Keratinocyte (primary cell): ENCODE results near the gene TPPP2. TPM values are rescaled to one million over a fixed set of nuclear protein-coding genes. Genes with fewer than 3 reads are reported as not detected.

ENCODE experiments used
- DNase-seq: peaks from one replicate; pipeline ENCODE4 v3.0.0-alpha.2; 2011; ENCODE audit warnings: low read depth, missing footprints, low spot score
- FAIRE-seq: peaks from 2 replicates; lab custom pipeline; 2011; peaks lifted over from hg19 to GRCh38; lab: Jason Lieb, UNC
- H2AFZ ChIP-seq: 2 replicates; pipeline ENCODE4 v1.6.0; 2012; ENCODE audit warnings: low read length, control low read depth, inconsistent platforms; ENCODE audit not compliant: control insufficient read depth
- H3K27ac ChIP-seq: 2 replicates; pipeline ENCODE4 v1.5.1; 2011; ENCODE audit warnings: low read length; ENCODE audit not compliant: control insufficient read depth, insufficient read depth
- H3K27me3 ChIP-seq: 3 replicates; pipeline ENCODE4 v1.6.0; 2011; ENCODE audit warnings: low read length; ENCODE audit not compliant: control insufficient read depth, insufficient read depth; ENCODE audit errors: extremely low read depth
- H3K36me3 ChIP-seq, 2 experiments: 2 replicates in 1 of 2; 3 replicates in 1 of 2; pipeline ENCODE4 v1.5.1; 2011; ENCODE audit warnings: low read length in 2 of 2, mild to moderate bottlenecking in 1 of 2; ENCODE audit not compliant: control insufficient read depth in 2 of 2, insufficient read depth in 2 of 2; ENCODE audit errors: extremely low read depth in 1 of 2
- H3K4me1 ChIP-seq: 3 replicates; pipeline ENCODE4 v1.5.1; 2011; ENCODE audit warnings: low read length; ENCODE audit not compliant: control insufficient read depth, insufficient read depth; ENCODE audit errors: extremely low read depth
- H3K4me2 ChIP-seq: 3 replicates; pipeline ENCODE4 v1.6.0; 2011; ENCODE audit warnings: low read depth, low read length; ENCODE audit not compliant: control insufficient read depth, insufficient read depth; ENCODE audit errors: extremely low read depth
- H3K4me3 ChIP-seq, 3 experiments: fragments of 200-600 bp in 1 of 3; sonication (generic) in 1 of 3; 2 replicates in 2 of 3; 3 replicates in 1 of 3; pipeline ENCODE4 v1.5.1; 2011 to 2016; ENCODE audit warnings: low read length in 3 of 3, mild to moderate bottlenecking in 3 of 3, control low read depth in 2 of 3, inconsistent platforms in 1 of 3, low read depth in 1 of 3, mixed read lengths in 1 of 3, mixed run types in 1 of 3, moderate library complexity in 1 of 3; ENCODE audit not compliant: control insufficient read depth in 2 of 3, insufficient read depth in 2 of 3; ENCODE audit errors: extremely low read depth in 1 of 3
- H3K79me2 ChIP-seq: 2 replicates; pipeline ENCODE4 v1.6.0; 2012; ENCODE audit warnings: low read length; ENCODE audit not compliant: control insufficient read depth, insufficient read depth
- H3K9ac ChIP-seq: 3 replicates; pipeline ENCODE4 v1.6.0; 2011; ENCODE audit warnings: low read length; ENCODE audit not compliant: control insufficient read depth, insufficient read depth; ENCODE audit errors: extremely low read depth
- H3K9me1 ChIP-seq: 3 replicates; pipeline ENCODE4 v1.6.0; 2011; ENCODE audit warnings: low read length; ENCODE audit not compliant: control insufficient read depth, insufficient read depth; ENCODE audit errors: extremely low read depth
- H3K9me3 ChIP-seq: 2 replicates; pipeline ENCODE4 v1.5.1; 2012; ENCODE audit warnings: low read depth, low read length; ENCODE audit not compliant: control insufficient read depth
- H4K20me1 ChIP-seq: 3 replicates; pipeline ENCODE4 v1.6.0; 2011; ENCODE audit warnings: low read length; ENCODE audit not compliant: control insufficient read depth, insufficient read depth; ENCODE audit errors: extremely low read depth
- CTCF ChIP-seq, 3 experiments: IDR thresholded peaks in 1 of 3; conservative IDR thresholded peaks in 1 of 3; optimal IDR thresholded peaks in 1 of 3; 2 replicates in 2 of 3; 3 replicates in 1 of 3; pipeline versions ENCODE3 to v1.5.1; 2011; ENCODE audit warnings: low read length in 3 of 3, mild to moderate bottlenecking in 3 of 3, moderate library complexity in 2 of 3, control low read depth in 1 of 3, inconsistent platforms in 1 of 3; ENCODE audit not compliant: insufficient read depth in 2 of 3; ENCODE audit errors: extremely low read depth in 1 of 3
- EZH2 ChIP-seq: IDR thresholded peaks from one replicate; pipeline ENCODE4 v1.6.1; 2012; ENCODE audit warnings: inconsistent platforms, mild to moderate bottlenecking, low read length, moderate library complexity
- dilution Hi-C: fragments of 300-500 bp; cut with MboI; formaldehyde crosslinking; loops from one replicate; pipeline ENCODE4 v1.7.0; 2020; ENCODE audit warnings: low sequenced_read_pairs; ENCODE audit not compliant: extremely low pct_ligation_motif_present
- polyA plus RNA-seq, 5 experiments: library from polyadenylated mRNA; depleted of rRNA in 3 of 5; stranded (reverse) in 3 of 5; stranded (forward) in 1 of 5; unstranded in 1 of 5; fragments of >200 nt; gene quantifications; 1 replicate in 1 of 5; 2 replicates in 3 of 5; 3 replicates in 1 of 5; pipeline versions ENCODE4 v1.2.1 to v1.2.3, GENCODE V29; 2011 to 2012; ENCODE audit warnings: missing spikeins in 2 of 5, low read depth in 1 of 5, low replicate concordance in 1 of 5

Gene TPPP2
- polyA plus RNA-seq, 1 donor (not counting 4 experiments of a cell fraction or from before 2014, with no cell fraction given), result not detected

- Histone ChIP-seq H4K20me1 (no peaks in the 10 kb centered on the region), H3K27me3 (peaks cover 17% of the 10 kb centered on the region), H3K4me1 (peaks cover 6% of the 10 kb centered on the region), H3K36me3 (no peaks in the 10 kb centered on the region), H2AFZ (no peak overlapping the region), H3K9me3 (no peaks in the 10 kb centered on the region), H3K9me1 (no peaks in the 10 kb centered on the region), H3K4me3 (no peak overlapping the region), H3K79me2 (no peaks in the 10 kb centered on the region), H3K9ac (no peak overlapping the region), H3K27ac (no peak overlapping the region), H3K4me2 (no peak overlapping the region)
- DNase-seq, result no peak
- TF ChIP-seq EZH2, result no peak
- TF ChIP-seq CTCF (optimal IDR thresholded peaks at IDR 0.05 in 1 of 3, IDR thresholded peaks at IDR 0.05 in 1 of 3, conservative IDR thresholded peaks at IDR 0.05 in 1 of 3; ENCODE audit: extremely low read depth in 1 of 3, insufficient read depth in 2 of 3, low read length in 3 of 3), result no peak
- dilution Hi-C loops, result no loop called here
- FAIRE-seq, result no peak
Observed at GRCh38 chr14:21022686-21023085, 7.3 kb upstream of the TPPP2 start.

- DNase-seq (no peak), FAIRE-seq (no peak)
- H3K4me3 ChIP-seq, result no peak overlapping the region
- no peaks in the 10 kb centered on the region for H3K36me3 ChIP-seq
- no peak overlapping the region for H3K9ac ChIP-seq
- H3K4me2 ChIP-seq, result no peak overlapping the region
- H3K9me3 ChIP-seq, result no peaks in the 10 kb centered on the region
- no peaks in the 10 kb centered on the region for H3K9me1 ChIP-seq
- TF ChIP-seq CTCF (optimal IDR thresholded peaks at IDR 0.05 in 1 of 3, IDR thresholded peaks at IDR 0.05 in 1 of 3, conservative IDR thresholded peaks at IDR 0.05 in 1 of 3; ENCODE audit: extremely low read depth in 1 of 3, insufficient read depth in 2 of 3, low read length in 3 of 3) (no peak), EZH2 (no peak)
- no peak overlapping the region for H2AFZ ChIP-seq
- H3K4me1 ChIP-seq, result peaks cover 6% of the 10 kb centered on the region
- no peaks in the 10 kb centered on the region for H3K79me2 ChIP-seq
- dilution Hi-C loops, result no loop called here
- no peaks in the 10 kb centered on the region for H4K20me1 ChIP-seq
- H3K27ac ChIP-seq, result no peak overlapping the region
- peaks cover 17% of the 10 kb centered on the region for H3K27me3 ChIP-seq
Observed at GRCh38 chr14:21023174-21023573, 6.8 kb upstream of the TPPP2 start.
